Esophagus squamous epithelium (tissue), 5 donors: ENCODE data around the gene TNK1. TPM values are rescaled to one million over a fixed set of nuclear protein-coding genes. Genes with fewer than 3 reads are reported as not detected.
"Not testable (repeated sequence)": the region's sequence is repeated elsewhere in the genome, so short reads cannot be mapped to it uniquely, and the experiment has no call there.

ENCODE experiments used
- DNase-seq: peaks from one replicate; lab custom pipeline; 2025; lab: John Stamatoyannopoulos, UW
- H3K27ac ChIP-seq, 4 donors: fragments of 200-600 bp; sonication (generic); one replicate each; pipeline ENCODE4 v1.5.1; 2016 to 2019; ENCODE audit warnings: mild to moderate bottlenecking in 1 of 4
- H3K27me3 ChIP-seq, 4 donors: fragments of 200-600 bp; sonication (generic); 1 replicate in 3 of 4; 2 replicates in 1 of 4; pipeline versions ENCODE4 v1.5.1 to v1.6.0; 2017 to 2021; ENCODE audit warnings: antibody characterized with exemption in 1 of 4
- H3K36me3 ChIP-seq, 3 donors: fragments of 200-600 bp; sonication (generic); one replicate each; pipeline ENCODE4 v1.5.1; 2016 to 2019
- H3K4me1 ChIP-seq, 3 donors: fragments of 200-600 bp; sonication (generic); one replicate each; pipeline ENCODE4 v1.5.1; 2017 to 2019
- H3K4me3 ChIP-seq, 4 donors: fragments of 200-600 bp; sonication (generic); 1 replicate in 3 of 4; 2 replicates in 1 of 4; pipeline ENCODE4 v1.5.1; 2016 to 2019; ENCODE audit warnings: mild to moderate bottlenecking in 2 of 4, moderate library complexity in 1 of 4
- H3K9me3 ChIP-seq, 3 donors: fragments of 200-600 bp; sonication (generic); one replicate each; pipeline ENCODE4 v1.5.1; 2016 to 2019
- CTCF ChIP-seq, 6 experiments: fragments of 450-650 bp in 4 of 6; fragments of 200-600 bp in 2 of 6; sonication (generic) in 2 of 6; IDR thresholded peaks; one replicate each; pipeline ENCODE4 v1.5.1; 2016 to 2019; ENCODE audit warnings: antibody characterized with exemption in 6 of 6, mild to moderate bottlenecking in 4 of 6, moderate library complexity in 4 of 6
- POLR2A ChIP-seq, 4 donors: fragments of 450-650 bp; IDR thresholded peaks; one replicate each; pipeline ENCODE4 v1.6.1; 2017; ENCODE audit warnings: antibody characterized with exemption in 4 of 4, mild to moderate bottlenecking in 4 of 4, moderate library complexity in 3 of 4
- WGBS, 2 donors: methylation state at CpG; one replicate each; pipeline ENCODE4 v1.1.5; 2018; 5-methylcytosine and 5-hydroxymethylcytosine counted together
- intact Hi-C: fragments of 100-400 bp; cut with DNase I; formaldehyde crosslinking; loops from one replicate; pipeline ENCODE4 v1.15.0; 2022
- total RNA-seq, 4 donors: library from RNA; depleted of rRNA; stranded (reverse); fragments of >200 nt; gene quantifications; one replicate each; pipeline ENCODE4 v1.1.0, GENCODE V29; 2016
- donor health status: DM: yes; HTN: yes; CAD: no.

Gene TNK1
- 10 to 100 TPM in 2 of 4 donors, 1 to 10 TPM in 2; 6.2 to 15.2 (median 9.9) TPM for total RNA-seq

- Histone ChIP-seq H3K36me3 (peaks cover 0 to 33% (median 0%) of the 10 kb centered on the region in 3 donors), H3K4me3 (peak within 1 kb of the TSS; percentile 49 to 73 (median 68)), H3K27me3 (peaks cover 0 to 5% (median 0%) of the 10 kb centered on the region in 4 donors), H3K4me1 (peaks cover 20 to 53% (median 31%) of the 10 kb centered on the region in 3 donors), H3K9me3 (peaks cover 0 to 5% (median 0%) of the 10 kb centered on the region in 3 donors), H3K27ac (peak within 1 kb of the TSS; percentile 81 to 89 (median 85))
- intact Hi-C loops, result no loop called here
- TF ChIP-seq POLR2A (IDR thresholded peaks at IDR 0.05), result peak in 2 of 4 donors; percentile 58 to 65
- TF ChIP-seq CTCF (IDR thresholded peaks at IDR 0.05), result peak in 1 of 6 experiments; percentile 28
- WGBS, 2 donors, result 3 to 5% methylated on average over 4 to 34 of the region's 52 CpGs
- DNase-seq, result no peak
Measured at GRCh38 chr17:7380855-7381683, at the start of gene TNK1. Gene TNK1, plus strand, starts transcription at chr17:7381089. Its CDS starts 1,838 bp downstream, at chr17:7382927.

- intact Hi-C loops, result no loop called here
- DNase-seq, result no peak
- Histone ChIP-seq H3K27me3 (peaks cover 0 to 37% (median 0%) of the 10 kb centered on the region in 4 donors), H3K27ac (no peak overlapping the region), H3K4me1 (peaks cover 11 to 39% (median 17%) of the 10 kb centered on the region in 3 donors), H3K36me3 (peaks cover 0 to 3% (median 0%) of the 10 kb centered on the region in 3 donors), H3K9me3 (no peaks in the 10 kb centered on the region), H3K4me3 (no peak overlapping the region)
- TF ChIP-seq CTCF (IDR thresholded peaks at IDR 0.05) (no peak), POLR2A (IDR thresholded peaks at IDR 0.05) (no peak)
- WGBS, 2 donors, result 48 to 58% methylated on average over 4 to 7 of the region's 7 CpGs
Measured at GRCh38 chr17:7332111-7332510, 48.8 kb upstream of the TNK1 start.

- DNase-seq, H3K27ac ChIP-seq, H3K4me3 ChIP-seq, H3K36me3 ChIP-seq, intact Hi-C loops, H3K9me3 ChIP-seq: not testable (repeated sequence)
- H3K4me1 ChIP-seq, result peaks cover 11 to 34% (median 17%) of the 10 kb centered on the region in 3 donors
- peaks cover 0 to 39% (median 0%) of the 10 kb centered on the region in 4 donors for H3K27me3 ChIP-seq
- 46 to 57% methylated on average over 10 of the region's 14 CpGs for WGBS, 2 donors
Measured at GRCh38 chr17:7332600-7333069, 48.3 kb upstream of the TNK1 start.

GRCh38 chr17:7334938-7335538 is 45.9 kb upstream of the TNK1 start:
- 69 to 93% methylated on average over 2 to 3 of the region's 3 CpGs for WGBS, 2 donors
- TF ChIP-seq CTCF (IDR thresholded peaks at IDR 0.05) (no peak), POLR2A (IDR thresholded peaks at IDR 0.05) (no peak)

GRCh38 chr17:7335765-7336164 is 45.1 kb upstream of the TNK1 start:
- DNase-seq, intact Hi-C loops, H3K4me3 ChIP-seq, H3K27ac ChIP-seq, H3K36me3 ChIP-seq, H3K9me3 ChIP-seq: not testable (repeated sequence)
- Histone ChIP-seq H3K4me1 (peaks cover 0 to 12% (median under 1%) of the 10 kb centered on the region in 3 donors), H3K27me3 (peaks cover 0 to 44% (median 0%) of the 10 kb centered on the region in 4 donors)
- 72 to 76% methylated on average over 13 of the region's 13 CpGs for WGBS, 2 donors

More at GRCh38 chr17:7334938-7335538, 45.9 kb upstream of the TNK1 start:
- intact Hi-C loops, result no loop called here
- no peak for DNase-seq
- Histone ChIP-seq H3K27me3 (peaks cover 0 to 39% (median 0%) of the 10 kb centered on the region in 4 donors), H3K27ac (no peak overlapping the region), H3K4me3 (no peak overlapping the region), H3K9me3 (no peaks in the 10 kb centered on the region), H3K4me1 (peaks cover 0 to 20% (median 7%) of the 10 kb centered on the region in 3 donors), H3K36me3 (no peaks in the 10 kb centered on the region)
